Mucosa of descending colon (tissue), 3 donors: ENCODE results near the gene TMEM200A. TPM values are rescaled to one million over a fixed set of nuclear protein-coding genes. Genes with fewer than 3 reads are reported as not detected.

Experiments
- ATAC-seq: fragments of 200-7000 bp; cut with Tn5 transposase; one replicate; pipeline ENCODE4 v1.9.1; 2020; ENCODE audit warnings: mild to moderate bottlenecking, moderate library complexity
- DNase-seq, 3 donors: peaks; one replicate each; pipeline ENCODE4 v3.0.0-alpha.2; 2020
- H3K36me3 ChIP-seq: fragments of 200-600 bp; one replicate; pipeline ENCODE4 v1.8.0; 2021; ENCODE audit warnings: low read depth, mild to moderate bottlenecking
- H3K4me1 ChIP-seq: fragments of 200-600 bp; one replicate; pipeline ENCODE4 v1.8.0; 2021; ENCODE audit warnings: low read depth, mild to moderate bottlenecking
- H3K4me3 ChIP-seq: fragments of 200-600 bp; one replicate; pipeline ENCODE4 v1.8.0; 2021; ENCODE audit warnings: mild to moderate bottlenecking
- H3K9me3 ChIP-seq: fragments of 200-600 bp; one replicate; pipeline ENCODE4 v1.8.0; 2021; ENCODE audit warnings: mild to moderate bottlenecking
- intact Hi-C, 2 donors: fragments of 100-400 bp; cut with DNase I in 1 of 2; cut with micrococcal nuclease in 1 of 2; formaldehyde crosslinking; loops; one replicate each; pipeline versions ENCODE4 v1.11.0 to v1.11.1; 2022; cut with DNase I, micrococcal nuclease
- total RNA-seq, 3 donors: library from RNA; stranded (reverse); fragmentation: NEBNext Ultra II Directional in 2 of 3; extraction: Animal tissue kit (Norgen Biotek cat#: 25700) in 2 of 3; gene quantifications; one replicate each; pipeline versions ENCODE4 v1.2.1 to v1.2.4, GENCODE V29; 2021 to 2023
- TF ChIP-seq, protein P1 (sequence below): fragments of 200-600 bp; IDR thresholded peaks from one replicate; pipeline ENCODE4 v1.8.0; 2022; ENCODE audit warnings: antibody characterized with exemption, mild to moderate bottlenecking
- donor health status: DM: no; HTN: no; CAD: no; lungs with moderate emphysema.
- donor health status: DM: no; HTN: no; CAD: no.
- donor health status: DM: no; HTN: yes; CAD: no.

TMEM200A gene
- total RNA-seq, 3 donors from 2014 or later: 8.1 to 60.4 (median 8.6) TPM

DNA sequence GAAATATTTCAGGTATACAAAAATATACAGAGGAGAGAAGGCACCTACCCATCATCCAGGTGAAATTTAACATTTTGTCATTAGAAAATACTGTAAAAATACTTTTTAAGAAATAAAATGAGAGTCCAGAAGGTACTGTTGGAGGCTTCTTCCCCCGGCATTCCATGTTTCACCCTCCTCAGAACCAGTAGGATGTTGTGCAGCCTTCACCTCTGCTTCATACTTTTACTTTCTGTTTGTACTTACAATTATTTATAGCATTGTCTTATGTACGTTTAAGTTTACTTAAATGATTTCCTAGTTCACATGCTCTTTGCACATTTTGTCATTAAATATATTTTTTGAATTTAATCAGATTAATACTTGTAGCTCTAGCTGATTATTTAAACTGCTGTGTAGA lies 30.9 kb downstream of the TMEM200A start:
- TF ChIP-seq, protein P1, sequence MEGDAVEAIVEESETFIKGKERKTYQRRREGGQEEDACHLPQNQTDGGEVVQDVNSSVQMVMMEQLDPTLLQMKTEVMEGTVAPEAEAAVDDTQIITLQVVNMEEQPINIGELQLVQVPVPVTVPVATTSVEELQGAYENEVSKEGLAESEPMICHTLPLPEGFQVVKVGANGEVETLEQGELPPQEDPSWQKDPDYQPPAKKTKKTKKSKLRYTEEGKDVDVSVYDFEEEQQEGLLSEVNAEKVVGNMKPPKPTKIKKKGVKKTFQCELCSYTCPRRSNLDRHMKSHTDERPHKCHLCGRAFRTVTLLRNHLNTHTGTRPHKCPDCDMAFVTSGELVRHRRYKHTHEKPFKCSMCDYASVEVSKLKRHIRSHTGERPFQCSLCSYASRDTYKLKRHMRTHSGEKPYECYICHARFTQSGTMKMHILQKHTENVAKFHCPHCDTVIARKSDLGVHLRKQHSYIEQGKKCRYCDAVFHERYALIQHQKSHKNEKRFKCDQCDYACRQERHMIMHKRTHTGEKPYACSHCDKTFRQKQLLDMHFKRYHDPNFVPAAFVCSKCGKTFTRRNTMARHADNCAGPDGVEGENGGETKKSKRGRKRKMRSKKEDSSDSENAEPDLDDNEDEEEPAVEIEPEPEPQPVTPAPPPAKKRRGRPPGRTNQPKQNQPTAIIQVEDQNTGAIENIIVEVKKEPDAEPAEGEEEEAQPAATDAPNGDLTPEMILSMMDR: no peak
- no peak for DNase-seq
- intact Hi-C loops: no loop called here
- H3K36me3 ChIP-seq: no peaks in the 10 kb centered on the region
- H3K9me3 ChIP-seq: no peaks in the 10 kb centered on the region
- H3K4me3 ChIP-seq: no peak overlapping the region
- ATAC-seq: no peak
- no peaks in the 10 kb centered on the region for H3K4me1 ChIP-seq

- Histone ChIP-seq H3K36me3 (no peaks in the 10 kb centered on the region), H3K4me3 (no peak overlapping the region), H3K9me3 (no peaks in the 10 kb centered on the region), H3K4me1 (no peaks in the 10 kb centered on the region)
- intact Hi-C loops: no loop called here
- DNase-seq (no peak), ATAC-seq (no peak)
- TF ChIP-seq, protein P1: no peak
Measured at GRCh38 chr6:130405549-130405948, 39.7 kb downstream of the TMEM200A start.

- no peak for ATAC-seq
Measured at GRCh38 chr6:130407032-130407431, 41.2 kb downstream of the TMEM200A start.

GRCh38 chr6:130409418-130410100 lies 43.7 kb downstream of the TMEM200A start:
- Histone ChIP-seq H3K36me3 (no peaks in the 10 kb centered on the region), H3K9me3 (no peaks in the 10 kb centered on the region), H3K4me1 (no peaks in the 10 kb centered on the region), H3K4me3 (no peak overlapping the region)
- DNase-seq (no peak), ATAC-seq (no peak)
- TF ChIP-seq, protein P1: no peak
- intact Hi-C loops: no loop called here

More at GRCh38 chr6:130407032-130407431, 41.2 kb downstream of the TMEM200A start:
- Histone ChIP-seq H3K36me3 (no peaks in the 10 kb centered on the region), H3K4me1 (no peaks in the 10 kb centered on the region), H3K9me3 (no peaks in the 10 kb centered on the region), H3K4me3 (no peak overlapping the region)
- intact Hi-C loops: no loop called here
- TF ChIP-seq, protein P1: no peak
- DNase-seq: no peak

DNA sequence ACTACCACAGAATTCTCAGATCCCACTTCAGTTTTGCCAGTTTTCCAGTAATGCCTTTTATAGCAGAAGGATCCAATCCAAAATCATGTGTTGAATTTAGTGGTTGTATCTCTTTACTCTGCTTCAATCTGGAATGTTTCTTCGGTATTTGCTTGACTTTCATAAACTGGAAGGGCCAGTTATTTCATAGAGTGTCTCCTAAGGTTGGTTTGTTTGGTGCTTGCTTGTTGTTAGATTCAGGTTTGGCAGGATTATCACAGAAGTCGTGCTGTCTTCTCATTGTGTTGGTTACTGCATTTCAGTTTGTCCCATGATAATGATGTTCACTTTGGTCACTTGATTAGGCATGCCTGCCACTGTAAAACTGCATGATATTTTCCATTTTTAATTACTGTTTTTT lies 45.7 kb downstream of the TMEM200A start:
- no peak for ATAC-seq
- no peaks in the 10 kb centered on the region for H3K4me1 ChIP-seq
- intact Hi-C loops: no loop called here
- TF ChIP-seq, protein P1: no peak
- H3K9me3 ChIP-seq: no peaks in the 10 kb centered on the region
- H3K36me3 ChIP-seq: no peaks in the 10 kb centered on the region
- no peak overlapping the region for H3K4me3 ChIP-seq
- no peak for DNase-seq
